ENCODE measurements around the gene OR8D1.

The OR8D1 gene

DNA sequence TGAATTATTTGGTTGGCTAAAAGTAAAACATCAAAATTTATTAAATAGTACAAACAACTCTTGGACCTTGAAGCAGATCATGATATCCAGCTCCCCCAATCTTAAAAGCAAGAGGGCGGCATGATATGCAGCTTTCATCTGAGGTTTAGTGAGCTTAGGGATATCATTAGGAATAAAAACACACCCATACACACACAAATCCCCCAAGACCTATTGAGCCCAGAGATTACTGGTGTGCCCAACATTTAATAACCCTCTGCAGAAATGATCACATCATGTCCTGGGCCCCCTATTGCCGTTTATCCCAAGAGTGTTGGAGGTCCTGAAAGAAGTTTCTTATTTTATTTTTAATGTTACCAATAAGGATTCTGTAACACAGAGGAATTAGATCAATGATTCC is at the start of gene OR8D1:
Gene OR8D1, minus strand, starts transcription at position 101 of the 400 bp plus-strand sequence. CDS start 3,183 bp downstream, outside the sequence.
- DNase-seq: no peak

DNA sequence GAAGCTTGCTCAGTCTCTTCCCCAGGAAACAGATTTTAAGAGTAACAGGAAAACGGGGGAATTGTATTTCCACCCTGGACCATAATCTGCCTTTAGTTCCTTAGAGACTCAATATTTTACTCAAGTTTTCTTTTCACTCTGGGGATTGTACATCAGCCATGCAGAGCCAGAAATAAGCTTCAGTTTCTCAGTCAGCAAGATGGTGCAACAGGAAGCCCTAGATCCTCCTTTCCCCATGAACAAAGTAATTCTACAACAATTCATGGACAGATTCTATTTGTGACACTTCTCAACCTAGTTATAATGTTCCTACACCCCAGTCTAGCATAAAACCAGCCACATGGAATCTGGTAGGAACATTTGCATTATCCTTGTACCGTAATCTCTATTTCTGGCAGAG is 45.8 kb upstream of the OR8D1 start:
- DNase-seq: no peak

DNA sequence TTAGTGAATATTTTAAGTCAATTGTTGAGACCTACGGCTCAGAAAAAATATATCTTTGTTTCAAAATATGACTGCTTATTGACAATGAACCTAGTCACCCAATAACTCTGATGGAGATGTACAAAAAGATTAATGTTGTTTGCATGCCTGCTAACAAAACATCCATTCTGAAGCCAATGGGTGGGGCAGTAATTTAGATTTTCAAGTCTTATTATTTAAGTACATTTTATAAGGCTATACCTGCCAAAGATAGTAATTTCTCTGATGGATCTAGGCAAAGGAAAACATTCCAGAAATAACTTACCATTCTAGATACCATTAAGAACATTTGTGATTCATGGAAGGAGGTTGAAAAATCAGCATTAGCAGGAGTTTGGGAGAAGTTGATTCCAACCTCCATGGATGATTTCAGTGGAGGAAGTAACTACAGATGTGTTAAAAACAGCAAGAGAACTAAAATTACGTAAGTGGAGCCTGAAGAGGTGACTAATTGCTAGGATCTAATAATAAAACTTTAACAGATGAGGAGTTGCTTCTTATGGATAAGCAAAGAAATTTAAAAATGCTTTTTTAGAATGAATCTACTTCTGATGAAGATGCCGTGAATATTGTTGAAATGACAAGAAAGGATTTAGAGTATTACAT is 32.7 kb upstream of the OR8D1 start:
- no peak for DNase-seq

DNA sequence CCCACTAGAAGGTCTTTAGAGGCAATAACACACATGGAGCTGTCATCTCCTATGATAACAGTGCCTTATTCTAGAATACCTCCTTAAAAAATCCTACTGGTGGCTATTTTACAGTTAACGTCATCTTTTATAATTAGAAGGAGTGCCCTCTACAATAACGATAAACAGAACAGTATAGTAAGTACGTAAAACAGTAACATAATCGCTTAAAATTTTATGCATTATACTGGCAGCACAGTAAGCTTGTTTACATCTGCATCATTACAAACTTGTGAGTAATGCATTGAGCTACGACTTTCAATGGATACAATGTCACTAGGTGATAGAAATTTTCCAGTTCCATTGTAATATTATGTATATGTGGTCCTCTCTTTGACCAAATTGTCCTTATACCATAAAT is 30.6 kb upstream of the OR8D1 start:
- DNase-seq: no peak

DNA sequence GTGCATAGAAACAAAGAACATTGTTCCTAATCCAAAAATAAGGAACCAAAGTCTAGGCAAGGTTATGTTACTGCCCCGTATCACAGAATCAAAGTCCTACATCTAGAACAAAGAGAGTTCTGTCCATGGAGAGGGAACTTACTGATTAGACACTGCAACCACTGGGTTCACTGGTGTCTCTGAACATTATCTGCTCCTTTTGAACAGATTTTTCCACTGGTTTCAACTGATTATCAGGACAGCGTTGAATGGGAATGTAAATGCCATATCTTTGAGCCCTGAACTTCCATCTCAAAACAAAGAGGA is 26.3 kb upstream of the OR8D1 start:
- no peak for DNase-seq

DNA sequence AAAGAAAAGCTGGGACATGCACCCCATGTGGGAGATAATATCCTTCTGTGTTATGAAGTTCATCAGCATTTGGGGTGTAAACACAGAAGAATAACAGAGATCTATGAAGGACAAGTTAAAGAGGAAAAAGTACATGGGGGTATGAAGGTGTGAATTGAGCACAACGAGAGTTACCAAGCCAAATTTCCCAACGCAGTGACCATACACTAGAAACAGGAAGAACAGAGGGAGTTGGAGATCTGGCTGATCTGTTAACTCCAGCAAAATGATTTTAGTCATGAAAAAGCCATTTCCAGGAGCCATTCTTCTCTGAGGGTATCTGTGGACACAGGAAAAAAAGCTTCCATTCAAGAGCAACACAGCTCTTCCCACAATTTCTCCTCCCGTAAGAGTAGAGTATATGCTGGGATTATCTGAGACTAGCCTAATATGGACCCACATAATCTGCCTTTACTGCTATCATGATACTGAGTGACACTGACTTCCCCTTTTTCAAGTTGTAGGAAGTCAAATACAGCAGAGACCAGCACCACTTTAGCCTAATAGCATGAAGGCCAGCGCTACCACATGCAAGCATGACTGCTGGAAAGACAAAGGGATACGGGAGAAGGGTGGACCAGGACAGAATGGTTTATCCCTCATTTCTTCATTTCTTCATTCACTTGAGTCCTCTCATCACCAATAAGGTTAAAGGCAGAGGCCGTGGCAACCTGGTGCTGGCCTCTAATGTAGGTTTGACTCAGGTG is 25.8 kb upstream of the OR8D1 start:
- no peak for DNase-seq

DNA sequence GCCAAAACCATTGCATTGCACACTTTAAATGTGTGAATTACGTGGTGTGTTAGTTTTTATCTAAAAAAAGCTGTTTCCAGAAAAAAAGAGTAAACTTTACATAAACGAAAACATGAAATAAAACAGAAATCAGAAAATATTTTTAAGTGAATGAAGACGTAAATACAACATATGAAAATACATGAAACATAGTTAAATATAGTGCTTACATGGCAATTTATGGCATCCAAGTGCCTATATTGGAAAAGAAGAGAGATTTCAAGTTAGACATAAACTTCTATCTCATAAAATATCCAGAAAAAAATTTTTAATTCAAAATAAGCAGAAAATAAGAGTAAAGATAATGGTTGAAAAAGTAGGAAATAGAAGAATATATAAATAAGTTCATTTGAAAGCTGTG is 18.1 kb upstream of the OR8D1 start:
- no peak for DNase-seq

DNA sequence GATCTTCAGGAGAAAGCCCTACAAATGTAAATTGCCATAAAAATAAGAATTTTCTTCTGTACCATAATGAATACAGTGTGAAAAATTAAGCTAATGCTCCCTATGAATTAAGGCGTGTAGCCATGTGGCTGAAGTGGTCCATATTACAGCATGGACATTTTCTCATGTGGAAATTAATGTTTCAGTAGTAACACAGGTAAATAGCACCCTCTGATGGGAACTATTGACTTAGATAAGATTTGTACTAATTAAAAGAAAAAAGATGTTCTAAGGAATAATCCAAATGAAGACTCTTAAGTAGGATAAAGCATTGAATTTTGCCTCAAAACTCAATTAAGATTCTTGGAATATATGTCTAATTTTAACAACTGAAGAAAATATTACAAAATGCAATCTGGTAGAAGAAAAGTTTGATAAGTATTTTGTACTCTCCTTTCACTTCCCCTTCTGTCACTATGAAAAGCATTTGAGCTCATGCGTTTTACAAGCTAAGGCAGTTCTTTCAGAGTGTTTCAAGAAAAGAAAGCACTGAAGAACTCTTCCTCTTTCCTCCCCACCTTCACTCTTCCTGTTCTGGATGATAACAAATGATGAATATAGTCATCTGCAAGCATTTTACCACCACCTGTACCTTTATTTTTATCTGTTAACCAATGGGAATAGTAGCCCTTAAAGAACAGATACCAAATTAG is 16.2 kb upstream of the OR8D1 start:
- peak; percentile 30 for DNase-seq

DNA sequence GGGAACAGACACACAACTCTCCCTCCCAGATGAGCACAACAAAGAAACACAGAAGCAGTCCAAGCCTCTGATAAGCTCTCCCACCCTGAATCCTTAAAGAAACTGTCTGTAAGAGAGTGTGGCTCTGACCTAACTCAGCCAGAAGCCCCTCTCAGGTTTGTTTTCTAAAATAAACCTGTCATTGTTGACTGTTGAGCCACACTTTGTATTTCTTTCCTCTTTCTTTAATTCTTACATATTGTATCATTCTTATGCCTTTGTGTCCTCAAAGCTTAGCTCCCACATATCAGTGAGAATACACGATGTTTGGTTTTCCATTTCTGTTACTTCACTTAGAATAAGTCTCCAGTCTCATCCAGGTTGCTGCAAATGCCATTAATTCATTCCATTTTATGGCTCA is 14.0 kb upstream of the OR8D1 start:
- DNase-seq: no peak

DNA sequence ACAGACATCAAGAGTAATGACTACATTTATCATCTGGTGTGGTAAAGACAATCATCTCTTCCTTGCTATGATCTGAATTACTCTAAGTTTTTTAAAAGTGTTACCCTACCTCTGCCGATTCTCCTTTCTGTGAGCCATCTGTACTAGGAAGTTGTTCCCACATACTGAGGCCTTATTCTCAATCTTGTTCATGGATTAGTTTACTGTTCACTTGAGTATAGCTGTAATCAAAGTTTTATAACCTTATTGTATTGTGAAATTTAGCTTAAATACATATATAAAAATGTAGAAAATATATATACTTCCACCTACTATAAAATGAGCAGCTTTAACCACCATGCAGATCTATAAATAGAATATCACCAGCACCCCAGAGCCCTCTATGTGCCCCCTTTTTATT is 8.6 kb upstream of the OR8D1 start:
- DNase-seq: no peak

DNA sequence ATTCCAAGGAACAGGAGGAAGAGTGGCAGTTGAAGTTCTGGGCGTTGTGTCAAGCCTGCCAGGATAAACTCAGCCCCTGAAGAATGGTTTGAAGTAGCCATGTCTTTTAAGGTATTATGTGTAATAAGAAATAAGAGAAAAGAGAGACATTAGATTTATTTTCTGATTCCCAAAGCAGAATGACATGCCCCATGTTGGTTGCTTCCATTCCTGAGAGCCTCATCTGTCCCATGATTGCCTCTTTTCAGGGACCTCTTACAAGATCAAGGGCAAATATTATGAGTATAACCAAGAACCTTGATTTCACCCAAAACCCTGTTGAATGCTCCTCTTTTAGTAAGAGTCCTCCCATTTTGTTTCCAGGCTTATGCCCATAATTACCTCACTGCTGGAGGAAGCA is 6.3 kb upstream of the OR8D1 start, which contains the start of gene OR8D2:
Gene OR8D2, minus strand, starts transcription at position 101 of the 400 bp plus-strand sequence. Its CDS starts 0 bp downstream, at position 101.
- DNase-seq: no peak

DNA sequence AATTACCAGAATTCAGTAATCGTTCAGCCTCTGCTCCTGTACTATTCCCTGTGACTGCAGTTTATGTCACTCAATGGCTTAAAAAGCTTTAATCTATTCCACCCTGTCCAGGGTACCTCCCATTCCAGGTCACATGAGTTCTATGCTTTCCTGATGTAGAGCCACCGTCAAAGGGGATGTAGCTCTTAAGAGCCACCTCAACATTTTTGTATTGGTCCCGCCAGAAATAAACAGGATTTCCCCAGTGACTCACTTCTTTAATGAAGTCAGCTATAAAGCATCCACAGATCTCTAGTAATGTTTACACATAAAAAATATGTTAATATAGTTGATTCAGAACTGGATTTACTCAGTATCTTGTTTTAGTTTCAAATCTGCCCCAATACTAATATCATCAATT is 1.3 kb upstream of the OR8D1 start:
- peak; percentile 81 for DNase-seq

DNA sequence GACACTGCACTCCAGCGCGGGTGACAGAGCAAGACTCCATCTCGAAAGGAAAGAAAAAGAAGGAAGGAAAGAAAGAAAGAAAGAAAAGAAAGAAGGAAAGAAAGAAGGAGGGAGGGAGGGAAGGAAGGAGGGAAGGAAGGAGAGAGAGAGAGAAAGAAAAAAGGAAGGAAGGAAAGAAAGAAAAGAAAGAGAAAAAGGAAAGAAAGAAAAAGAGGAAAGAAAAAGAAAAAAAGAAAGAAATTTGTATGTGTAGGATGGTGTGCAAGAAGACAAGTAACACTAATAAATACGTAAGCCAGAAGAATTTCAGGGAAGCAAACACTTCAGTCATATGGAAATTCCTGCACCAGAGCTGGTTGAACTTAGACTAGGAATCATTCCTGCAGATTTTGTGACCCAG is 618 bp downstream of the OR8D1 start:
- DNase-seq: no peak

DNA sequence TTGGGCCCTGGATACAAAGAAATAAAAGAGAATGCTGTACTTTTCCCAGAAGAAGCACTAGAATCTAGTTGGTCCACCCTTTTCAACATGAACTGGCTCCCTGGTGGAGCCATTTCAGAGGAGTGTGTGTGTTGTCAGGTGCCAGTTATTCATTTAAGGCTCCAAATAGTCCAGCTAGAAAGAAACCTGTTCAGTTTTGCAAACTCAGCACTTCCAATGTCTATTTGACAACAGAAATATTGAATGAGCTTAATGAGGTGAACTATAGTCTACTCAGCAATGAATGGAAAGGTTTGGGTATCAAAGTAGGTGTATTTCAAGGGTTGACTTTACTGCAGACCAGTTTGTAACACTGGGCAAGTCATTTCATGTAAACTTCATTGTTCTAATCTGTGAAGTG is 2.1 kb downstream of the OR8D1 start:
- no peak for DNase-seq

DNA sequence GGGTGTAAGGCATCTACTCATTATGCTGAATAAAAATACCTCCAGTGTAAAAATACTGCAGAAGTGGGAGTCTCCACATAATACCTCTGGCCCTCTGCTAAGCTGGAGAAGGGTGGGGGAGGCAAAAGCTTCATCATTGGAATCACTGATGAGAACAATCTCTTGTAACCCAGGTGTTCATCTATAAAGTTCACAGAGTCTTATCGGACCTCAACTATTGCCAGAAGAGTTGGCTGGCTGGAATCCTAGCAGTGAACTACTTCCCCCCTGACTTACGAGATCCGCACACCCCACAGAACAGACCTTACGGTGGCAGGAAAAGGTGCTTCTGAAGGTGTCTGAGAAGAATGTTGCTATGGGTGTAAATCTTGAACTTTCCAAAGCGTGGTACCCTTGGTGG is 2.5 kb downstream of the OR8D1 start:
- DNase-seq: no peak

DNA sequence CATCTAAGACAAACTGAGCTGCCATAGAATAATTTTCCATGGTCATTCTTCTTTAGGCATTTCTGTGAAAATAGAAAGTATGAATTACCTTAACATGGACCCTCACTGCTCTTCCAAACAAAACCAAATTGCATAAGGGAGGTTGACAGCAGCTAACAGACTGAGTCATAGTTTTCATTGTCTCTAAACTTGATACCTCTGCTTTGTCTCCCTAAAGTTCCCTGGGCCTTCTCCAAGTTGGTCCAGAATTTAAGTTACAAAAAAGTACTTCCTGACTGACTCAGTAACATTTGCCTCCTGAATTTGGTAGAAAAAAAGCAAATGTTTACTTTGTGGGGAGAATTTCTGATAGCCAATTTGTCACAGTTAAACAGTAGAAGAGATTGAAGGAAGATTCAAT is 3.0 kb downstream of the OR8D1 start:
- DNase-seq: peak; percentile 33

DNA sequence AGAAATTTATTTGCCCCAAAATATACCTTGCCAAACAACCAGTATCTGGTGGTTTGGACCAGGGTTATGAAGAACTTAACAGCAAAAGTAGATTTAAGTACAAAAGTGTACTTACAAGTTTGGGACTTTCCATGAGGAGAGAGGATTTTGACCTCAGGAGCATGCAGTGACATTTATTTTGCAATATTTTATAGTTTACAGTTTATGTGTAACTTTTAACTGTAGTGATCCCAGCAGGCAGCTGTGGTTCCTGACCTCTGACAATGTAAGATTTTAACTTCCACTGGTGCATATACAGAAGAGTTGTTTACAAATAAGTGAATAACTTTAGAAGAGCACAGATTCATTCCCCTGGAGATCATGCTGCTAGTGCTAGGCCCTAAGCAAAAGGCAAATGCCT is 6.7 kb downstream of the OR8D1 start:
- peak; percentile 14 for DNase-seq

DNA sequence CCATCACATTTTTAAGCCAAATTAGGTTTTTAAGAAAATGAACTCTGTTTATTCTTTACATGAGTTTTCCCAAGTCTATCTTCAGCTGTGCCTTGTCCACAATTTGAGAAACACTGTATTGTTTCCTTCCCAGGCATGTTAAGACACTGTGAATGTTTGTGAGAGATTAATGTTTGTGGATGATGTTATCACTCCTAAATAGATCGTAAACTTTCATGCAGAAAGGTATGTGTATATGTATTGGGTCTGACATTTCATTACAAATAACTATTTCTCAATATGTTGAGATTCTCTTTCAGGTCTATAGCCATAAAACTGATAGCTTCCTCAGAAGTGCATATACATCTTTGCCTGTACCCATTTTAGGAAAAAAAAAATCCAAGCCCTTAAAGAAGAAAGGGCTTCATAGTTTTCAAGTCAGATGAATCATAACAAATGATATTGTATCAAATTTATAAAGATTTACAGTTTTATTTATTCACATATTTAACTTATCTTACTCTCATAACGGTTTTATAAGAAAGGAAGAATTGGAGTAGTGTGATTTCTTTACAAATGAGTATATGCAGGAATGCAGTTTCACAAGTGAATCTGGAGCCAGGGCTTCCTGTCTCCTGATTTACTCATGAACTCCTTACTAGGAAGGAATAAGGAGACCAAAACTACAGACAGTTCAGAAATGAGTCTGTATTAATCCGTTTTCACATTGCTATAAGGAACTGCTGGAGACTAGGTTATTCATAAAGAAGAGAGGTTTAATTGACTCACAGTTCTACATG is 11.2 kb downstream of the OR8D1 start:
- DNase-seq: peak; percentile 29

DNA sequence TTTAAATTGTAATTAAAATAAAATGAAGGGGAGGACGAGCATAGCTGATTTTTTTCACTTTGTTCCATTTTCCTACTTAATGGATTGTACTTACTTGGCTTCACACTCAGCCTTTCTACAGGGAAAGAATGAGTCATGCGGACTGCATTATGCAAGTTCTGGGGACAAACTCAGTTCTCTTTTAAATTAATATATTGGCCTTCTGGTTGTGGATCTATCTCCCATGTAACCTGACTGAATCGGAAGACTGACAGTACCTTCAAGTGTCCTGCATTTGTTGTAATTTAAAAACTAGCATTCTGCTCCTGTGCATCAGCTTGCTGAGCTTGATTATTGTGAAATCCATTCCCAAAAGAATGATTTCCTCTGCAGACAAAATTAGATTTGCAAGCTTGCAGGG is 12.2 kb downstream of the OR8D1 start:
- DNase-seq: peak; percentile 76

DNA sequence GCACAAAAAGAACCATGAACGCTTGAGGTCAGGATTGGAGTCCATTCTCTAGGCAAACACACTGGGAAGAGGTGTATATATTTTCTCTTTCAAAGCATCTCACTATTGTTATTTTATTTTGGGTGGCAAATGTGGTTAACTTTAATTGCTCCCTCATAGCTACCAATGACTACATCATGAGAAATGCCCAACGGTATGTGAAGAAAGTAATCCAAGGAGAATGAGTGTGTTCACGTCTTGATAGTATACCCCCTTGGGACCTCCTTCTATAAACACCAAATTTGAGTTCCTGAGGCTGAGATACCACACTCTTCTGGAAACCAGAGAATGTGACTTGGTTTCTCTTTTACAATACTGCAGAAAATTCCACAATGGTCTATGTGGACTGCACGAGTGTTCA is 15.8 kb downstream of the OR8D1 start:
- peak; percentile 68 for DNase-seq

DNA sequence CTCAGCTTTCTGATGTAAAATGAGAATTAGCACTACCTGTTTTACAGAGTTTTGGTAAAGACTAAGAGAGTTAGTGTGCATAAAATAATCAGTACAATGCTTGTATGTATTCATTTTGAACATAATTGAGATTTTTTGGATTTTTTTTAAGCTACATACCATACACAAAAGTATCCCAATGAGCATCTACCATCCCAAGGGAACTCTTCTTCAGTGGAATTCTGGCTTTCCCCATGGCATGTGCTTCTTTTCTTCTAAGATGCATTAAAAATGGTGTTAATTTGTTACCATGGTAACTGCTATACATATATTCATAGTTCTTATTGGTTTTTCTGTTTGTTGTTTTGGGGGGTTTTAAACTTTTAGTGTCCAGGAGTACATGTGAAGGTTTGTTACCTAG is 17.7 kb downstream of the OR8D1 start:
- no peak for DNase-seq

DNA sequence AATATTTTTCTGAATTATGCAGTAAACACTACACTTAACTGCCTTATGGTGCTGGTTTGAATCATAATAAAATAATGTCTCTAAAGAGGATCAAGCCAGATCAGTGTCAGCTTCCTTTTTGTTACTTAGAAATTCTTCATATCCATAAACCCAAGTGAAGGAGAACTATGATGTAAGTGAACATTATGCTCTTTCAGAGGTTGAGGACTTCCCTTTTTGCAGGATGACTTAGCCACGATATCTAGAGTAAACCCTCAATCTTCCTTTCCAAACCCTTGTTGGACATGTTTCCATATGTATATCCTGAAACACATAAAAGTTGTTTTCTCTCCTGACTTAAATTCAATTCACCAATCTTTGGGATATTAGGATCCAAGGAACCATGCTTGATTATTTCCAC is 19.1 kb downstream of the OR8D1 start:
- DNase-seq: no peak

DNA sequence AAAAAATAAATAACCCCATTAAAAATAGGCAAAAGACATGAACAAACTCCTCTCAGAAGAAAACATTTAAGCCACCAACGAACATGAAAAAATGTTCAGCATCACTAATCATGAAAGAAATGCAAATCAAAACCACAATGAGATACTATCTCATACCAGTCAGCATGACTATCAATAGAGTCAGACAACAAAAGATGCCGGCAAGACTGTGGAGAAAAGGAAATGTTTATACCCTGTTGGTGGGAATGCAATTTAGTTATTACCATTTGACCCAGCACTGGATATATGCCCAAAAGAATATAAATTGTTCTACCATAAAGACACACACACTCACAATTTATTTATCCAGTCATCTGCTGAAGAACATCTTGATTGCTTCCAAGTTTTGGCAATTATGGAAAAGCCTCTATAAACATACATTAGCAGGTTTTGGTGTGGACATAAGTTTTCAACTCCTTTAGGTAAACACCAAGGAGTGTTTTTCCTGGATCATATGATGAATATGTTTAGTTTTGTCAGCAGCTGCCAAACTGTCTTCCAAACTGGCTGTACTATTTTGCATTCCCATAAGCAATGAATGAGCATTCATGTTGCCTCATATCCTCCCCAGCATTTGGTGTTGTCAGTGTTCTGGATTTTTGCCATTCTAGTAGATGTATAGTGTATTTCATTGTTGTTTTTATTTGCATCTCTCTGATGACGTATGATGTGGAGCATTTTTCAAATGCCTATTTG is 28.0 kb downstream of the OR8D1 start:
- peak; percentile 94 for DNase-seq

Data from HCEC 1CT (cell line).